ENCODE results near the gene GNAS.

GNAS gene

DNA sequence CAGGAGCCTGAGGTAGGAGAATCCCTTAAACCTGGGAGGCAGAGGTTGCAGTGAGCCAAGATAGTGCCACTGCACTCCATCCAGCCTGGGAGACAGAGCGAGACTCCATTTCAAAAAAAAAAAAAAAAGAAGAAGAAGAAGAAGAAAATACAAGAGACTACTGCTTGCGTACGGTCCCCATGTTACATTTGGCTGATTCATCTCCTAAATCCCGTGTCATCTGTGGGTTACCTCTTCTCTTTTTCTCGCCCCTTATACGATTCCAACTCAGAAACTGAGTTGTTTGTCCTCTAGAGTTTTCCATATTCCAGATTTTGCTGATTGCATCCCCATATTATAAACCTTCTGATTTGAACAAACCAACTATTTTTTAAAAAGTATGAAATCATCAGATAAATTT is 66.1 kb downstream of the GNAS start:
- no peak overlapping the region for H3K27ac ChIP-seq
- DNase-seq (ENCODE audit: low spot score): no peak
- POLR2A ChIA-PET (ENCODE audit: low non-redundant PET): no interaction called here
- CTCF ChIA-PET: no interaction called here
- TF ChIP-seq, protein P1, sequence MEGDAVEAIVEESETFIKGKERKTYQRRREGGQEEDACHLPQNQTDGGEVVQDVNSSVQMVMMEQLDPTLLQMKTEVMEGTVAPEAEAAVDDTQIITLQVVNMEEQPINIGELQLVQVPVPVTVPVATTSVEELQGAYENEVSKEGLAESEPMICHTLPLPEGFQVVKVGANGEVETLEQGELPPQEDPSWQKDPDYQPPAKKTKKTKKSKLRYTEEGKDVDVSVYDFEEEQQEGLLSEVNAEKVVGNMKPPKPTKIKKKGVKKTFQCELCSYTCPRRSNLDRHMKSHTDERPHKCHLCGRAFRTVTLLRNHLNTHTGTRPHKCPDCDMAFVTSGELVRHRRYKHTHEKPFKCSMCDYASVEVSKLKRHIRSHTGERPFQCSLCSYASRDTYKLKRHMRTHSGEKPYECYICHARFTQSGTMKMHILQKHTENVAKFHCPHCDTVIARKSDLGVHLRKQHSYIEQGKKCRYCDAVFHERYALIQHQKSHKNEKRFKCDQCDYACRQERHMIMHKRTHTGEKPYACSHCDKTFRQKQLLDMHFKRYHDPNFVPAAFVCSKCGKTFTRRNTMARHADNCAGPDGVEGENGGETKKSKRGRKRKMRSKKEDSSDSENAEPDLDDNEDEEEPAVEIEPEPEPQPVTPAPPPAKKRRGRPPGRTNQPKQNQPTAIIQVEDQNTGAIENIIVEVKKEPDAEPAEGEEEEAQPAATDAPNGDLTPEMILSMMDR (conservative IDR thresholded peaks at IDR 0.05; ENCODE audit: low read depth): no peak

- DNase-seq (ENCODE audit: low spot score): no peak
Measured at GRCh38 chr20:58921564-58921963, 69.0 kb downstream of the GNAS start.

DNA sequence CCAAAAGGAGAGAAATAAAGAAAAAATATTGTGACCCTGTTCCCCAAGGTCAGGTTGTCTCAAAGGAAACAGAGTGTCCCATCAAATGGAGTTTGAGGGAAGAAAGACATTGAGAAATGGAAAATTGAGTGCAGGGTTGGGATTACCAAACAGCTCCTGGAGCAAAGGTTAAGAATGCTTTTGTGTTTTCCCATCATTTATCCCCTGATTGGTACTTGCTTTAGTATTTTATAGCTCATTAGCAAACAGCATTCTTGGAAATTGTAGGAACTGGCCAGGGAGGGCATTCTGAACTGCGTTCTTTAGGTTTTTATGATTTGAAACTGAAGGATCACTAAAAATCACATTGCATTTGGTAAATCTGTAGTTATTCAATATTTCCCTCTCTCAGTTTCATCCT is 69.5 kb downstream of the GNAS start:
- CTCF ChIA-PET: interaction anchor here (0.6 to 1.7 kb wide), 2 partner anchors 73 to 166 kb away, joined by 4 read pairs; no protein-coding TSS in a partner anchor
- no peak for DNase-seq (ENCODE audit: low spot score)
- POLR2A ChIA-PET (ENCODE audit: low non-redundant PET): no interaction called here
- TF ChIP-seq, protein P1 (conservative IDR thresholded peaks at IDR 0.05; ENCODE audit: low read depth): no peak
- no peak overlapping the region for H3K27ac ChIP-seq

More at GRCh38 chr20:58921564-58921963, 69.0 kb downstream of the GNAS start:
- ChIA-PET CTCF (interaction anchor here (1.7 kb wide), 1 partner anchor 166 kb away, joined by 4 read pairs; no protein-coding TSS in a partner anchor), POLR2A (ENCODE audit: low non-redundant PET) (no interaction called here)
- TF ChIP-seq, protein P1 (conservative IDR thresholded peaks at IDR 0.05; ENCODE audit: low read depth): no peak
- H3K27ac ChIP-seq: no peak overlapping the region

GRCh38 chr20:58923117-58923712 is 70.7 kb downstream of the GNAS start:
- DNase-seq (ENCODE audit: low spot score): no peak
- ChIA-PET CTCF (interaction anchor here (0.6 to 1.7 kb wide), 2 partner anchors 165 to 299 kb away, joined by 4 read pairs; no protein-coding TSS in a partner anchor), POLR2A (ENCODE audit: low non-redundant PET) (no interaction called here)

DNA sequence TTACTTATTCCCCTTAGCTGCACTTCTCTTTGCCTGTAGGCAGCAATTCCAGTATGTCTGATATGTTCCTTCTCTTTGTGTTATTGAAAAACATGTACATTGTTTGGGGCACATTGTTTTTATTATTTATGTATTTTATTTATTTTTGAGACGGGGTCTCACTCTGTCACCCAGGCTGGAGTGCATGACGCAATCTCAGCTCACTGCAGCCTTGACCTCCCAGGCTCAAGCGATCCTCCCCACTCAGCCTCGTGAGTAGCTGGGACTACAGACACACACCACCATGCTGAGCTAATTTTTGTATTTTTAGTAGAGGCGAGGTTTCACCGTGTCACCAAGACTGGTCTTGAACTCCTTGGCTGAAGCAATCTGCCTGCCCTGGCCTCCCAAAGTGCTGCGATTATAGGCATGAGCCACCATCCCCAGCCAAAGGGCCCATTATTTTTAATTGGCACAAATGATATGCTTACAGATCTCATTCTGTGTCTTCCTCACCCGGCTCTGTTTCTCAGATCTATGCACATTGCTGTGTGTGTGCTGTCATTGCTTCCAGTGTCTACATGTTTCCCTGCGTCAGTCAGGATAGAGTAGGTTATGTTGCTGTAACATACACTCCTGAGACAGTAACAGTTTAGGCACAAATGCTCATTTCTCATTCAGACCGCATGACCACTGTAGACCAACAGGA is 74.4 kb downstream of the GNAS start:
- no peak for DNase-seq (ENCODE audit: low spot score)
- ChIA-PET CTCF (interaction anchor here (0.6 to 0.7 kb wide), 3 partner anchors 10 to 672 kb away, joined by 3 to 4 read pairs (median 3); no protein-coding TSS in a partner anchor), POLR2A (ENCODE audit: low non-redundant PET) (no interaction called here)
- TF ChIP-seq, protein P1 (conservative IDR thresholded peaks at IDR 0.05; ENCODE audit: low read depth): no peak
- no peak overlapping the region for H3K27ac ChIP-seq

More at GRCh38 chr20:58923117-58923712, 70.7 kb downstream of the GNAS start:
- TF ChIP-seq, protein P1 (conservative IDR thresholded peaks at IDR 0.05; ENCODE audit: low read depth): no peak
- no peak overlapping the region for H3K27ac ChIP-seq

- no peak overlapping the region for H3K27ac ChIP-seq
- CTCF ChIA-PET: interaction anchor here (0.6 kb wide), 1 partner anchor 1592 kb away, joined by 3 read pairs; no protein-coding TSS in a partner anchor
- TF ChIP-seq, protein P1 (conservative IDR thresholded peaks at IDR 0.05; ENCODE audit: low read depth): no peak
- no peak for DNase-seq (ENCODE audit: low spot score)
- POLR2A ChIA-PET (ENCODE audit: low non-redundant PET): no interaction called here
Measured at GRCh38 chr20:58927490-58928061, 75.1 kb downstream of the GNAS start.
